Measurements from ENCODE around the gene NRBP1. TPM values are rescaled to one million over a fixed set of nuclear protein-coding genes. Genes with fewer than 3 reads are reported as not detected.

NRBP1 gene
- total RNA-seq, 6 experiments from 2014 or later, result 37.7 to 49.4 (median 41.5) TPM

GRCh38 chr2:27442920-27443282, 14.5 kb downstream of the NRBP1 start:
- no peak for DNase-seq
- Histone ChIP-seq H3K4me3 (peak overlapping the region in 2 of 3 donors; percentile 38 to 49), H3K27ac (no peak overlapping the region), H3K36me3 (peaks cover 0 to 41% (median 21%) of the 10 kb centered on the region in 4 donors), H3K27me3 (no peaks in the 10 kb centered on the region), H3K9me3 (no peaks in the 10 kb centered on the region), H3K4me1 (no peaks in the 10 kb centered on the region)
- ATAC-seq, result peak in 2 of 4 donors; percentile 4 to 16
- TF ChIP-seq POLR2A (IDR thresholded peaks at IDR 0.05) (no peak), CTCF (IDR thresholded peaks at IDR 0.05) (no peak)
- intact Hi-C loops (cut with DNase I), result no loop called here
- WGBS (ENCODE audit: insufficient coverage, low coverage, low lambda C conversion rate, missing lambda C conversion rate), result no CpG with 5 or more reads among the region's 6 CpGs

- Histone ChIP-seq H3K27me3 (no peaks in the 10 kb centered on the region), H3K9me3 (no peaks in the 10 kb centered on the region), H3K36me3 (peaks cover 0 to 27% (median 12%) of the 10 kb centered on the region in 4 donors), H3K4me1 (no peaks in the 10 kb centered on the region), H3K27ac (no peak overlapping the region), H3K4me3 (no peak overlapping the region)
- no peak for ATAC-seq
- no CpG with 5 or more reads among the region's 8 CpGs for WGBS (ENCODE audit: insufficient coverage, low coverage, low lambda C conversion rate, missing lambda C conversion rate)
- intact Hi-C loops (cut with DNase I), result no loop called here
- TF ChIP-seq POLR2A (IDR thresholded peaks at IDR 0.05), result no peak
- TF ChIP-seq CTCF (IDR thresholded peaks at IDR 0.05), result no peak
- no peak for DNase-seq
Observed at GRCh38 chr2:27445155-27445554, 16.7 kb downstream of the NRBP1 start.

GRCh38 chr2:27445615-27446014, 17.2 kb downstream of the NRBP1 start:
- intact Hi-C loops (cut with DNase I), result no loop called here
- DNase-seq (no peak), ATAC-seq (no peak)
- TF ChIP-seq CTCF (IDR thresholded peaks at IDR 0.05), result no peak
- TF ChIP-seq POLR2A (IDR thresholded peaks at IDR 0.05), result no peak
- Histone ChIP-seq H3K36me3 (peaks cover 0 to 23% (median 9%) of the 10 kb centered on the region in 4 donors), H3K27ac (no peak overlapping the region), H3K4me3 (no peak overlapping the region), H3K9me3 (no peaks in the 10 kb centered on the region), H3K27me3 (no peaks in the 10 kb centered on the region), H3K4me1 (no peaks in the 10 kb centered on the region)
- 80% methylated on average over 1 of the region's 8 CpGs for WGBS (ENCODE audit: insufficient coverage, low coverage, low lambda C conversion rate, missing lambda C conversion rate)

GRCh38 chr2:27446057-27446456, 17.6 kb downstream of the NRBP1 start:
- ATAC-seq (peak; percentile 22 to 80 (median 38)), DNase-seq (peak in 2 of 3 donors; percentile 47 to 63)
- no peak overlapping the region for H3K4me3 ChIP-seq
- H3K27me3 ChIP-seq, result no peaks in the 10 kb centered on the region
- no peak for TF ChIP-seq POLR2A (IDR thresholded peaks at IDR 0.05)
- TF ChIP-seq CTCF (IDR thresholded peaks at IDR 0.05), result no peak
- H3K36me3 ChIP-seq, result peaks cover 0 to 18% (median 5%) of the 10 kb centered on the region in 4 donors
- H3K4me1 ChIP-seq, result no peaks in the 10 kb centered on the region
- H3K27ac ChIP-seq, result no peak overlapping the region
- 36% methylated on average over 2 of the region's 3 CpGs for WGBS (ENCODE audit: insufficient coverage, low coverage, low lambda C conversion rate, missing lambda C conversion rate)
- H3K9me3 ChIP-seq, result no peaks in the 10 kb centered on the region
- intact Hi-C loops (cut with DNase I), result no loop called here

GRCh38 chr2:27448381-27448780, 19.9 kb downstream of the NRBP1 start:
- H3K4me3 ChIP-seq, result no peak overlapping the region
- WGBS (ENCODE audit: insufficient coverage, low coverage, low lambda C conversion rate, missing lambda C conversion rate), result 64% methylated on average over 3 of the region's 3 CpGs
- DNase-seq (no peak), ATAC-seq (no peak)
- no peaks in the 10 kb centered on the region for H3K4me1 ChIP-seq
- TF ChIP-seq POLR2A (IDR thresholded peaks at IDR 0.05) (no peak), CTCF (IDR thresholded peaks at IDR 0.05) (no peak)
- no peaks in the 10 kb centered on the region for H3K9me3 ChIP-seq
- peaks cover 0 to 9% (median 0%) of the 10 kb centered on the region in 4 donors for H3K36me3 ChIP-seq
- intact Hi-C loops (cut with DNase I), result no loop called here
- no peak overlapping the region for H3K27ac ChIP-seq
- H3K27me3 ChIP-seq, result no peaks in the 10 kb centered on the region
